HG02610 (cell line): ENCODE measurements around the gene DIPK1C.

Experiments
- ATAC-seq: cut with Tn5 transposase; IDR thresholded peaks from one replicate; pipeline ENCODE4 v1.9.1; 2021; ENCODE audit warnings: mild to moderate bottlenecking, moderate library complexity; ENCODE audit not compliant: unreplicated experiment

The DIPK1C gene

DNA sequence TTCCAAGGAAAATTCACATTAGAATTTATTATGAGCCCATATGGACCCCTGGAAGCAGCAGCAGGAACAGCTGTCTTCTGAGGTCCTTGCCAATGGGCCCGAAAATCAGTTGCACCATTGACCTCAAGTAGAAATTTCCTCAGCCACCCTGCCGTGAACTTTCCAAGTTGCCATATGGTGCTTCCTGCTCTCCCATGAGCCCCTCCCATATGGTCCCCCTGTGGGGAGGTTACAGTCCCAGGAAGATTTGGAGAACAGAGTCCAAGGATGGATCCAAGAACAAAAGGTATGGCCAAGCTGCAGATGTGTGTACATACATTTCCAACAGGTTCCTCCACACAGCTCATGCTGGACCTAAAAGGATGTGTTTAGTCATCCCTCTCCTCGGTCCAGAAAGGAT lies 34.6 kb downstream of the DIPK1C start:
- no peak for ATAC-seq

DNA sequence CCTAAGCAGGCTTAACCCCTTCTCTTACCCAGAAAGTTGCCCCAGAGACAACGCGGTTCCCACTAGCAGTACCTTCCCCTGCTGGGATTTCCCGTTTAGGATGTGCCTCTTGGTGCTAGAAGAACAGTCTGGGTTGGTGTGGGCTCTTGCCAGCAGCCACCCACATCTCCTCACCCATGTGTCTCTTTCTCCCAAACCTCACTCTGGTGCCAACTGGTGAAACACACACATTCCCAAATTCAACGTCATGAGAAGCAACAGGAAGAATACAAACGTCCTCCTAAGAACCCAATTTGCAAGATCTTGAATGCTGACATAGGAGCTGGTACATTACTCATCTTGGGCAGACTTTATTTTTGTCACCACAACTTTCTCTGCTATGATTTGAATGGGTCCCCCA lies 36.2 kb downstream of the DIPK1C start:
- no peak for ATAC-seq

DNA sequence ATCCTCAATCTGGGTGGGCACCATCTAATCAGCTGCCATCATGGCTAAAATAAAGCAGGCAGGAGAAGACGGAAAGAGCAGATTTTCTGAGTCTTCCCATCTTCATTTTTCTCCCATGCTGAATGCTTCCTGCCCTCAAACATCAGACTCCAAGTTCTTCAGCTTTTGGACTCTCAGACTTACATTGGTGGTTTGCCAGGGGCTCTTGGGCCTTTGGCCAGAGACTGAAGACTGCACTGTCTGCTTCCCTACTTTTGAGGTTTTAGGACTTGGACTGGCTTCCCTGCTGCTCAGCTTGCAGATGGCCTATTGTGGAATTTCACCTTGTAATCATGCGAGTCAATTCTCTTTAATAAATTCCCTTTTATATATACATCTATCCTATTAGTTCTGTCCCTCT lies 36.6 kb downstream of the DIPK1C start:
- no peak for ATAC-seq

DNA sequence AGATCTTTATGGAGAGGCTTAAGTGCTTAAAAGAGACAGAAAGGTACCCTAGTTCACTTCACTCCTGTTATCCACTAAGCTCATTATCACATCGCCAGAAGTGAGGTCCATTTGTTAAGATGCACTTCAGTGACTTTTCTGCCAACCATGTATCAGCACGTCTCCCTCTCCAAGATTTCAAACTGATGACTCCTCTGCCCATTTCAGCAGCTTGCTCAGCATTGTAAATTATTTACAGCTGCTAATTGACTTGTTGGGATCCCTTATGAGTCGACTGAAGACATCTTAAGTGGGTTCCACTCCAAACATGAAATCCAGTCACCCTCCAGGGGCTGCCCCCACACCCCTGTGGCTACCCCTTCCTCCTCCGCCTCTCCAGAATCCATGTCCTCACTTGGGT lies 37.3 kb downstream of the DIPK1C start:
- no peak for ATAC-seq

DNA sequence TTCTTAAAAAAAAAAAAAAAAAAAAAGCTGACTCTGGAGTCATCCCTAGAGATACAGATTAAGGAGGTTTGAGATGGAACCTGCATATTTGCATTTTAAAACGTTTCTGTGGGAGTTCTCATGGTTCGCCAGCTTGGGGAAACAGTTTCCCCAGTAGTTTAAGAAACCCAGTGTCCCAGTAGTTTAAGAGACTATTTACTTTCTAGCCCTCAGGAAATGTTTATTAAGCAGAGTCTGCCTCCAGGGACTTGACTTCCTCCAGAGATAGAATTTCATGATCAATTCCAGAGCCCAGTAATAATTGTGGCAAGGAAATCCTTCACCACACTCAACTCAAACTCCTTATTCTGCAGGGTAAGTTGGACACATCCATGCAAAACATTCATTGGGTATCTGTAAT lies 39.1 kb downstream of the DIPK1C start:
- no peak for ATAC-seq

DNA sequence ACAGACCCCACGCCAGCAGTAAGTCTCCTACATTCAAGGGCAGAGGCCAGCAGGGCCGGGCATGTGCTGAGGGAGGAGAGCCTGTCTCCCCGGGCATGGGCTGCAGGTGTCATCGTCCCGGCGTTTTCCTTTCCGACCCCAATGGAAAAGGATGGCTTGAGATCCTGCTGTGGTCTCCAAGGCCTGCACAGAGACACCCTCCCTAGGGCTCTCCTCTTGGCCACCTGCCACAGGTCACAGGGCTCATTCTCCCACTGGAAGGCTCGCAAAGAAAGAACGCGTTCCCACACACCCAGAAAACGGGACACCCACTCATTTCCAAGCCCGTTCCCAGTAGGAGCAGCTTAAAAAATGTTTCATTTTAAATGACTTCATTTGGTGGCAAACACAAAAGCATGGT lies 41.0 kb downstream of the DIPK1C start:
- ATAC-seq, result no peak

DNA sequence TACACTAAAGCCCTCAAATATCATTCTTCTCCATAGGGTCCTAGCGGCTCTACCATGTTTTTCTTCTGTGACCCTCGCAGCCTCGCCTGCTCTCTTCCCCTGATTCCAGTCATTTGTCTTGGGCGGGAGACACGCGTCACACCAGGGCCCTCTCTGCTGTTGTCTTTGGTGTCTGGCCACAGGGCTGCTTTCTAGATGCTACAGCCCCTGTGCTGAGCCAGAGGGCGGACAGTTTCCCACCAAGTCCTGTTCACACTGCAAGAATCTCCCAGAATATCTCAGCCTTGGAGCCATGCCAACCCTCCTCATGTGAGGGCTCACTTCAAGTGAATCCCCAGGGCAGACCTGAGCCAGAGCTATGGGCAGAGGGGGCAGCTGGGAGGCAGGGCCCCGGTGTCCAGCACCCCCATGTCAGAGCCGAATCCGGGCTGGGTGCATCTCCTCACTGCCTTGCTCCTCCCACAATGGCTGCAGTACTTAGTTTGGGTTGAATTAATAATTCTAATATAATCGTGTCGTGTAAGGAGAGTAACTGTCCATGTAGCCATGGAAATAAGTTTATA lies 42.1 kb downstream of the DIPK1C start:
- ATAC-seq, result no peak

DNA sequence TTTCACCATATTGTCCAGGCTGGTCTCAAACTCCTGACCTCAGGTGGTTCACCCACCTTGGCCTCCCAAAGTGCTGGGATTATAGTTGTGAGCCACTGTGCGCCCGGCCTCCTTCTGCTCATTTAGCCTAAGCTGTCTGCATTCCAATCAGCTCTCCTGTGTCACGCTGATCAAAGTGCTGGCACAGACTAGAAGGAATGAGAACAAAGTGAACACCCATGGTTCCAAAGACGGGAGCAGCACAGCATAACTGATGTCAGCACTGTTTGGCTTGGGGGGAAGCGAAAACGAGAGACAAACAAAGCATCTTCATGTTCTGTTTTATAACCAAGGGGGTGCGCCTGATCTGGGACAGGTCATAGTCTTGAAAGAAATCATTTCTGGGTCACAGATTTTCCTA lies 43.3 kb downstream of the DIPK1C start:
- ATAC-seq, result no peak

DNA sequence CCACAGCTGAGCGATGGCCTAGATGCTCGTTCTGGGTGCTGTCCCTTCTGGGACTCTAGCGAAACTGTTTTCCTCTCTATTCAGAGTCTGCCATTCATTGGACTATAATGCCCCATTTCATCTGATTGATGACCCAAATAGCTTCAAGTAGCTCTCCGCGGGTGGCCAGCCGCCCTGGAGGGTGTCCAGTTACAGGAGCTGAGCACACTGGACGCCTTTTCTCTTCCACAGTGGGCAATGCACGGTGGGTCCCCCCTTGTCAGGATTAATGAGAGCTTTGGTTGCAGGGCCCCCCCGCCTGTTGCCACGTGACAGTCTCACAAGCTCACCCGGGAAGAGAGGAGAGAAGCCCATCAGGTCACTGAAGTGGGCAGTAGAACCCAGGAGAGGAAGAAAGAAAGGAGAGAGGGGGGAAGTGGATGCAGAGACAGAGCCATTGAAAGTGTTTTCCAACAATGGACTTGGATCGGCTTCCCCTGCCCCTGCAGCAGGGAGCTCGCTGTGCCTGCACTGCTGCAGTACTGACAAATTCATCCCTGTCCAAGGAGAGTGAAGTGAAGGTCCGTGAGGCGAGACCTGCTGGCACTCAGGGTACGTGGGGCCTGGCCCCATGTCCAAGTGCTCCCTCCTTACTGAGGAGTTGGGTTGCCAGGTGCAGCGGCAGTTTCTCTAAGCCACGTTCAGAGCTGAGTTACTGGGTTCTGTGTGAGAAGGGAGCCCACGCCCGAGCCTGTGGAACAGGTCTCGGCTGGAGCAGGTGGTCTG lies 44.8 kb downstream of the DIPK1C start:
- ATAC-seq, result no peak

DNA sequence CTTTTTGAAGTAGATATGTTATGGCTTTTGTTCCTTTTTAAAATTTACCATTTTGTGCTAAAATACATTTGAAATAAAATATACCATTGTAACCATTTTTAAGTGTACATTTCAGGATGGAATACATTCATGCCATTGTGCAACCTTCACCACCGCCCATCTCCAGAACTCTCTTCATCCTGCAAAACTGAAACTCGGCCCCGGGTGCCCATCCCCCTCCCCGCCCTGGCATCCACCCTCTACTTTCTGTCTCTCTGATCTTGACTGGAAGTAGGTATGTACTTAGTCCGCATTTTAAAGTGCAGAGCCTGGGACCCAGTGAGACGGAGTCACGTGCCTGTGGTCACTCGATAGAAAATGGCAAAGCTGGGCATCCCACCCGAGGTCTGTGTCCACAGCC lies 45.6 kb downstream of the DIPK1C start:
- ATAC-seq, result no peak

DNA sequence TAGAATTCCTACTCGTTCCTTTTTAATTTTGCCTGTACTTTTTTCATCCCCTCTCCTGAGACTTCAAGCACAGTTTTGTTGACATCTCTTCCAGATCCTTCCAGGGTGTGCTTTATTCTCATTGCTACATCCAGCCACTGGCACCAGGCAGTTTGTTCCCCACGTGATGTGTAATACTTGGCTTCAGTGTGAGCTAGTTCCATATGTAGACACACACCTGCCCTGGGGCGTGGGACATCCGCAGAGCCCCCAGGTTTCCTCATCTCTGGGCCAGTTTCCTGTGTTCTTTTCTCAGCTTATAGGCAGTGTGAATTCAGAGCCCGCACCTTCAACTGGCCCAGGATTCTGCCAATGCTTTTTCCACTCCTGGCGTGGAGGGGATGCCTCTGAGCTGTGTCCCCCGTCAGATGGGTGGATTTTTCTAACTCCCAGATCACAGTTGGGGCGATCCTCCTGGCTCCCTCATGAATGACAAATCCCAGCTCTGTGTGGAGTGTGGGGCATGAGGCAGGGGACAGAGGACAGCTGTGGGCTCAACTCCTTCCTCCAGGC lies 46.6 kb downstream of the DIPK1C start:
- no peak for ATAC-seq

DNA sequence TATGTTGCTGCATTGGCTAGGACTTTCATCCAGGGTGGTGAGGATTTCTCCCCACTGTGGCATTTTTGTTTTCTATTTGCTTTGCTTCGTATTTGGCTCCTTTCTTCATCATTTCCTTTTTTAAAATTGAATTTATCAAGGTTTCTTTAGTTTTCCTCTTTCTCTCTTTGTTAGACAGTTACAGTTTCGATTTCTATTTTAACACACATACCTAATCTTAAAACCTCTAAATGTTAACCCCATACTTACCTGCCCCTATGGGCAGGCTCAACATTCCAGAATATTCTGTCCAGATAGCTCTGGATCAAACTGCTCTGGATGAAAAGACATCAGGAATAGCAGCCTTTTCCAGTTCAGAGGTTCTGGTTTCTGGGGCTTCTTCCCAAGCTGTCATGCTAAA lies 49.2 kb downstream of the DIPK1C start:
- peak; percentile 67 for ATAC-seq

DNA sequence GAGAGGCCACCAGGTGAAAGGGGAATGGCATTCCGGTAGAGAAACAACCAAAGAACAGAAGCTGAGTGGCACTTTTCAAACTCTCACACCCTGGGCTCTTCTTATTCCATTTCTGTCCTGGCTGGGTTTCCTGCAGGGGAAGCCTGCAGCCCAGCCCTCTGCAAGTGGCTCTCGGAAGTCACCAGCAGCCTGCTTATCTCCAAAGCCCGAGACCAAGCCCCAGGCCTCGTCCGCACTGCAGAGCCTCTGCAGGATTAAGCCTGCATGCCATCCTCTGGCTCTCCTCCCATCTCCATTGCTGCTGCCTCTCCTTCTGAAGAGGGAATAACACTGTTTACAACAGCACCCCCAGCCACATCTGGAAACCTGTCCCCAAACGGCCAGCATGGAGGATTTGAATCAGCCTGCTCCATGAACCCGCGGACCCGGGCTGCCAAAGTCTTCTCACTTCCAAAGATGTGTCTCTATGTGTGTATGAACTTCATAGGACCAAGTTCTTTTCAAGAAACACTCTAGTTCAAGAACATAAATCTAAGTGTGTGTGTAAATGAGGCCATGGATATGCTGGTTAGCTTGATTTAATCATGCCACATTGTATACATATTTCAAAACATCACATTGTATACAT lies 54.2 kb downstream of the DIPK1C start:
- no peak for ATAC-seq

DNA sequence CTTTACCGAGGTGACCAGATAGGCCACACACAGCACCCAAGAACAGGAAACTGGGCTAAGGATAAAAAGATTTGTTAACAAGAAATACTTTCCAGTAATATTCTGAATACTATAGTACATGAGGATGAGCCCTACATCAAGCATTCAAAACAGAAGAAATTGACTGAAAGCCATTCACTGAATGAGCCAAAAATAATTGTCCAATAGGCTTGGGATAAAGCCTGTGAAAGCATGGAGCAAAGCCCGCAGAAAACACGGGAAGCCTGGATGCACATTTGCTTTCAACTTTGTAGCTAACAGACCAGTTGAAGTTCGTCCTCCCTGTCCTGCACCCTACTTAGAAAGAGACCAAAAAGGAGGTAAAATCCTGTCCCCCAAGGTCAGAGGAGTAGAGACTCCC lies 56.3 kb downstream of the DIPK1C start:
- ATAC-seq, result no peak

DNA sequence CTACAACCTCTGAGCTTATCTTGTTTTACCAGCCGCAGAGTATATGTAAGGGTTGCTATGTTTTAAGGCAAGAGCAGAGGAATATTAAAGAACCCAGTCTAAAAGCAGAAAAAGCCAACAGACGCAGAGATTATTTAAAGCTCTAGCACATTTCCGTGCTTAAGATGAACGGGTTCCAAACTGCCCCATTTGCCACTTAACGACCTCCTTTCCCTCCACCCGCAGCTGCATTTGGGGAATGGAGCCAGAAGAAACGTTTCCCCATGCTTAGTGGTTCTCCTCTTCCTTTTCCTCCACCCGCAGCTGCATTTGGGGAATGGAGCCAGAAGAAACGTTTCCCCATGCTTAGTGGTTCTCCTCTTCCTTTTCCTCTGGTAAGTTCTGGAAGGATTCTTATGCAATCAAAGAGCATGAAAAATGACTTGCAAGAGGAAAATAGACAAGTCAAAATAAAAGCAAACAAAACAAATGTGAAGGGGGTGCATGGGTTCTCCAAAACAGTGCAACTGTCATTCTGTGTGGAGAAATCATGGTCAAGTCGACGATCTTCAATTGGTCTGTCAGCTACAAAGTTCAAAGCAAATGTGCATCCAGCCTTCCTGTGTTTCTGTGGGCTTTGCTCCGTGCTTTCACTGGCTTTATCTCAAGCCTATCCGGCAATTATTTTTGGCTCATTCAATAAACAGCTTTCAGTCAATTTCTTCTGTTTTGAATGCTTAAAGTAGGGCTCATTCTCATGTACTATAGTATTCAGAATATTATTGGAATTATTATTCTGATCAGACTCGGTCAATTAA lies 57.8 kb downstream of the DIPK1C start:
- no peak for ATAC-seq

DNA sequence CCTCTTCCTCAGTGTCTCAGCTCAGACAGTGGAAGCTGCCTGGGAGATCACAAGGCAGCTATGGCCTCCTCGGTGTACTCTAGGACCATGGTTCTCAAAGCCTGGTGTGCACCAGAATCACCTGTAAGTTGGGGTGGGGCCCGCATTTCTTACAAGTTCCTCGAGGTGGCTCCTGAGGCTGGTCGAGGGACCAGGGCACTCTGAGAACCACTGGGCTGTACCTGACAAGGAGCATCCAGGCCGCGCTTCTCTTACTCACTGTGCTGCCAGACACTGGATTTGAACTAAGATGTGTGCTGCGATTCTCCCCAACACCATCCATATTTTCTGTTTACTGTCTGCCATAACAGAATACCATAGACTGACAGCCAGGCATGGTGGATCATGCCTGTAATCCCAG lies 59.5 kb downstream of the DIPK1C start:
- no peak for ATAC-seq

DNA sequence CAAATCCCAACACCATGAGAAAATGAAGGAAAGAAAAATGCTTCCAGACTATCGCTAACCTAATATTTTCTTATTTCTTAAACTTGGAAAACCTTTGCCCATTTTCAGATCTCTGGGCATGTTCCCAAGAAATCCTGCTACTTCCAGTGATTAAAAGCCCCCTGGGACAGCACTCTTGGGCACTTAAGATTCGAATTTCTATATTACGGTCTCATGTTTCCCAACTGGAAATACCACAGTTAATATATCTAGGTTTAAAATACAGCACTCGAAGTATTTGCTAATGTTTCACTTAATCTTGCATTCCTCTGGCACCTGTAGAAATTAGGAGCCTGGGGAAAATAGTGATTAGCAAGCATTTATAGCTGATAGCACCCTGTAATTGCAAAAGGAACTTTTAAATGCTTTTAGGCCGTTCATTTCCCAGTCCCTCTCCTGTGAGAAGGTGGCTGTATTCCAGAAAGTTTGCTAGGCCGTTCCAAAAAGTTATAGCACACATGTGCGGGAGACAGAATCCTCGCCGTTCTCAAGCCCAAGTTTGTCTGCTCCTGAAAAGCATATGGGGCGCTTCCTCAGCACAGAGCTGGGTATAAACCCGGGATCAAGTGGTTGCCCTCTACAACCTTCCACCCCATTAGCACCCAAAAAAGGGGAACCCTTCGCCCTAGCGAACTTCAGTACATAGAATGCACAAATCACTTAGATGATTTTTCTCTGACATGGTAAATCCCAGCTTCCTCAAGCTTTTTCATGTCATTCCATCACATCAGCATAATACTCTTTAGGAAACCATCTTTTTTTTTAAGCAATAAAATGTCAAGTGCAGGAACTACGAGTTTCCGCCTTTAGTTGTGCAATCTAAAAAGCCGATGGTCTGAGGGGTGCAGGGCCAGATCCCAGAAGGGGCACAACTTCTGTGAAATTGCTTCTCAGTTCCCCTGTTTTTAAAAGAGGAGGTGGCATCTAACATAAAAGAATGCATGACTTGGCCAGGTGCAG lies 60.6 kb downstream of the DIPK1C start:
- ATAC-seq, result no peak

DNA sequence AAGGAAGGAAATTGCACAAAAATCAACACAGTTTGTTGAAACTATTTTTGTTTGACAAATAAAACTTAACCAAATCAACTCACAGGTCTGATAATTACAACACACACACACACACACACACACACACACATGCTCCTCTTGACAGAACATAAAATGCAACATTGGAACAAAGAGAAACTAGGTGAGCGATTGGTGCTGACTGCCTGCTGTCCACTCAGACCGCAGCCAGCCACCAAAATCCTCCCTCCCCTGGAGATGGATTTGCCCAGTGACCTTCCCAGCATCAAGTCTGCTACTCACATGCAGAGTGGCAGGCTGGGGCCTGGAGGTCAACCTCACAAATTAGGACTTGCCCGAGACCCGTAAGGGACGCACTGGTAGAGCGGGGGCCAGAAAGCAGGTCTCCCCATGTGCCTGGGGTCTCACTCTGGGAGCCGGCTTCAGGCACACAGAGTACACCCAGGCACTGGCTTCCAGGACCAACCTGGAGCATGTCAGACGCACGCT lies 61.4 kb downstream of the DIPK1C start:
- no peak for ATAC-seq

DNA sequence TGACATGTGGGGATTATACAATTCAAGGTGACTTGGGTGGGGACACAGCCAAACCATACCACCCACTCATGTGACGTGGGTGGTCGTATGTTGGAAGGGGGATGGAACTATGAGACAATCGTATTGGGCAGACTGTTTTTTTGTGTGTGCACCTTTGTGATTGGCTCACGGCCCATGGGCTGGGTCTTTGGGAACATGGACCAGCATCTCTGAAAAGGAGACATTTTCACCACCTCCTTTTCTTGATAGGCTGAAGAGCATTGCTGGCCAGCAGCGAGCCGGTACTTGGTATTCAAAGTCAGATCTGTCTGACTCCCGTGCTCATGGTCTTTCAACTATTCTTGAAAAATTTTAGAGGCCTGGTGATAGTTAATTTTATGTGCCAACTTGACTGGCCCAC lies 62.1 kb downstream of the DIPK1C start:
- ATAC-seq, result no peak

DNA sequence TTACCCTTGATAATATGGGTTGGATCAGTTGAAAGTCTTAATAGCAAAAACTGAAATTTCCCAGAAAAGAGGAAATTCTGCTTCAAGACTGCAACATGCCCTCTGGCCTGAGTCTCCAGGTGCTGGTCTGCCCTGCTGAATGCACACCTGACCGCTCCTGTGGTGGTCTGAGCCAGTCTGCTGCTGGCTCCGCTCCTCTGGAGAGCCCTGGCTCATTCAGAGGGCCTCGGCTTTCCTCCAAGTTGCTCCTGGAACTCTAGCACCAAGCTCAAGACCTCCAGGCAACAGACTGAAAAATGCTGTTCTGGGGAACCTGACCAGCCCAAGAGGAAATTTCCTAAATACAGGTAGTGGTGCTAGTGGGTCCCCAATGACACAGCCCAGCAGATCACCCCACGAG lies 64.8 kb downstream of the DIPK1C start:
- ATAC-seq, result no peak
